Embryonic facial prominence (tissue), 1 donor: ENCODE results near the gene ZNF563.

ENCODE experiments used
- DNase-seq: peaks from one replicate; pipeline ENCODE4 v3.0.0-alpha.2; 2016; ENCODE audit errors: extremely low spot score

The ZNF563 gene

GRCh38 chr19:12294249-12295158 lies 38.9 kb downstream of the ZNF563 start, which contains the start of gene ZNF44:
Gene ZNF44, minus strand, starts transcription at chr19:12294883. Its CDS starts 189 bp downstream, at chr19:12294694.
- peak; percentile 92 for DNase-seq

- no peak for DNase-seq
Observed at GRCh38 chr19:12293777-12294248, 39.6 kb downstream of the ZNF563 start.

DNA sequence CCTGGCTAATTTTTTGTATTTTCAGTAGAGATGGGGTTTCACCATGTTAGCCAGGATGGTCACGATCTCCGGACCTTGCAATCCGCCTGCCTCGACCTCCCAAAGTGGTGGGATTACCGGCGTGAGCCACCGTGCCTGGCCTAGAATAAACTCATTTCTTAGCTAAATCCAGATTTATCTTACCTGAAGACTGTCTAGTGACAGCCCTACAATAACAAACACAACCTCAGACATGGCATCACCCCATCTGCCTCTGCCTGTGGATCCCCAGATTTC lies 43.7 kb downstream of the ZNF563 start:
- no peak for DNase-seq

DNA sequence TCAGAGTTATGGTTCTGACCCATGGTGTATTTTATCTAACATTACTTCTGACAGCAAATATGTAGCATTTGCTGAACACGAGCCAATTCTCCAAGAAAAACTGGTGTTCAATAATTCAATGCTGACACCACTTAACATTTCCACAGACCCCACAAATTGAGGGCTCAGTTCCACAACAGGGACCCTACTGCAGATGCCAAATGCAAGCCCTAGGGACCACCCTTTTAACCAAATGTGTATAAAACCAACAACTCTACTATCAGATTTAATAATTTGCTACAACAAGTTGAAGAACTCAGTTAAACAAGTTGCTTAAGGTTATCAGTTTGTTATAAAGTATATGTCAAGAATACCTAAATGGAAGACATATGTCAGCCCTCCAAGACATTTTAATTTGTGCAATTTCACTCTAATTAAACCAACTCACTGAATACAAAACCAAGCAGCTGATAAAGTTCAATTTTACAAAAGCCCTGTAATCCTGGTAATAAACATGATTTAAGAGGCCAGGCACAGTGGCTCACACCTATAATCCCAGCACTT lies 45.4 kb downstream of the ZNF563 start:
- no peak for DNase-seq

DNA sequence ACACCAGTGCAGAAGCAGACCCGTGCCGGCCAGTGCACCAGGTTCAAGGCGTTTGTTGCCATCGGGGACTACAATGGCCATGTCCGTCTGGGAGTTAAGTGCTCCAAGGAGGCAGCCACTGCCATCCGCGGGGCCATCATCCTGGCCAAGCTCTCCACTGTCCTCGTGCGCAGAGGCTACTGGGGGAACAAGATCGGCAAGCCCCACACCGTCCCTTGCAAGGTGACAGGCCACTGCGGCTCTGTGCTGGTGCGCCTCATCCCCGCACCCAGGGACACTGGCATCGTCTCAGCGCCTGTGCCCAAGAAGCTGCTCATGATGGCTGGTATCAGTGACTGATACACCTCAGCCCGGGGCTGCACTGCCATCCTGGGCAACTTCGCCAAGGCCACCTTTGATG lies 48.8 kb downstream of the ZNF563 start:
- DNase-seq = no peak

GRCh38 chr19:12284226-12284625 lies 49.2 kb downstream of the ZNF563 start:
- DNase-seq = no peak

GRCh38 chr19:12278713-12279112 lies 54.7 kb downstream of the ZNF563 start:
- no peak for DNase-seq

DNA sequence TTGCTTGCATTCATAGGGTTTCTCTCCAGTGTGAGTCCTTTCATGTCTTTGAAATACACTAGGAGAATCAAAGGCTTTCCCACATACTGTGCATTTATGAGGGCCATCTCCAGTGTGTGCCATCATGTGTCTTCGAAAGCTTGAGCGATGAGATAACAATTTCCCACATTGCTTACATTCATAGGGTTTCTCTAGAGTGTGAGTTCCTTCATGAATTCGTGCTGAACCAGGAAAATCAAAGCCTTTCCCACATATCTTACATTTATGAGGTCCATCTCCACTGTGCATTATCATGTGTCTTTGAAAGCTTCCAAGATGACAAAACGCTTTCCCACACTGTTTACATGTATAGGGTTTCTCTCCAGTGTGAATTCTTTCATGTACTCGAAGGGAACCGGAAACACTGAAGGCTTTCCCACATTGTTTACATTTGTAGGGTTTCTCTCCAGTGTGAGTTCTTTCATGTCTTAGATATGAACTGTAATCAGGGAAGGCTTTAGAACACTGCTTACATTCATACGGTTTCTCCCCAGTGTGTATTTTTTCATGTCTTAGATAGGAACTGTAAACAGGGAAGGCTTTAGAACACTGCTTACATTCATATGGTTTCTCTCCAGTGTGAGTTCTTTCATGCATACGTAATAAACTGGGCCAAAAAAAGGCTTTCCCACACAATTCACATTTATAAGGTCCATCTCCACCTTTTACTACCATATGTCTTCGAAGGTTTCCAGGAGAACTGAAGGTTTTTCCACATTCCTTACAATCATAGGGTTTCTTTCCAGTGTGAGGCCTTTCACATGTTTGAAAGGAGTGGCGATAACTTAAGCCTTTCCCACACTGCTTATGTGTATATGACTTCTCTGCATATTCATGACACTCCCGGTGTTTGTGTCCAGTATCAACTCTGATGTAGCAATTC lies 60.2 kb downstream of the ZNF563 start:
- DNase-seq = no peak

GRCh38 chr19:12272386-12272785 lies 61.0 kb downstream of the ZNF563 start:
- DNase-seq = no peak

DNA sequence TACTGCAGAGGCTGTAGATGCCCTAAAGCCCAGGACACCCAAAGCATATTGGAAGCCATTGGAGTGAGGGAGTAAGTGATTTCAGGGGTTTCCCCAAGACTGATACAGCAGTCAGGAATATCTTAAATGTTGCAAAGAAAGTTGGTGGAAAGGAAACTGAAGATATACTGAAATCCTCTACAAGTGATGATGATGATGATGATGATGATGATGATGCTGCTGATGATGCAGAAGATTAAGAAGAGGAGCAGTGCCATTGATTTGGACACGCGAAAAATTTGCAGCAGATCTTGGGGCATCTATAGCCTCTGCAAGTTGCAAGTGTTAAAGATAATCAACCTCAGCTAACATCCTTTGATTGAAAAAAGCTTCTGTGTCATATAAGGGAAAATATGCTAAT lies 62.6 kb downstream of the ZNF563 start:
- no peak for DNase-seq
